BE2C (cell line): Measurements from ENCODE around the gene SYNGAP1.

Source experiments
- DNase-seq: peaks from one replicate; pipeline ENCODE4 v3.0.0-alpha.2; 2020
- H3K27me3 ChIP-seq: fragments of 250-450 bp; sonication (Bioruptor Pico); 2 replicates; pipeline ENCODE4 v1.5.1; 2020; ENCODE audit warnings: mild to moderate bottlenecking
- H3K36me3 ChIP-seq: fragments of 250-450 bp; sonication (Bioruptor Pico); 2 replicates; pipeline ENCODE4 v1.5.1; 2020; ENCODE audit warnings: mild to moderate bottlenecking
- H3K4me1 ChIP-seq: fragments of 250-450 bp; sonication (Bioruptor Pico); 2 replicates; pipeline ENCODE4 v1.5.1; 2020
- H3K4me3 ChIP-seq: 2 replicates; pipeline ENCODE4 v1.5.1; 2011; ENCODE audit warnings: low read depth, low read length
- H3K9me3 ChIP-seq: fragments of 250-450 bp; sonication (Bioruptor Pico); 2 replicates; pipeline ENCODE4 v1.5.1; 2020
- TF ChIP-seq, protein P1 (sequence below): IDR thresholded peaks from 2 replicates; pipeline ENCODE4 v1.5.1; 2012; ENCODE audit warnings: mild to moderate bottlenecking, low read depth, low read length

SYNGAP1 gene

DNA sequence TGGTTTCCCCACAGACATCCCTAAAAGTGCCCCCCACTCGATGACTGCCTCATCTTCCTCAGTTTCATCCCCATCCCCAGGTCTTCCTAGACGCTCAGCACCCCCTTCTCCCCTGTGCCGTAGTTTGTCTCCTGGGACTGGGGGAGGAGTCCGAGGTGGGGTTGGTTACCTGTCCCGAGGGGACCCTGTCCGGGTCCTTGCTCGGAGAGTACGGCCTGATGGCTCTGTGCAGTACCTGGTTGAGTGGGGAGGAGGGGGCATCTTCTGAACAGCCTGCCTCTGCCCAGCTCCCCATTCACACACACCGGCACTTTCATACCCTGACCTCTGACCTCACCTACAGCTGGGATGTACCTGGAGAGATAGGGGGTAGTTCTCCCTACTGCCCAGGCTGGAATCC is 4.0 kb upstream of the SYNGAP1 start:
- Histone ChIP-seq H3K36me3 (peaks cover 34% of the 10 kb centered on the region), H3K4me1 (peaks cover 9% of the 10 kb centered on the region), H3K27me3 (no peaks in the 10 kb centered on the region), H3K9me3 (no peaks in the 10 kb centered on the region), H3K4me3 (no peak overlapping the region)
- no peak for DNase-seq
- TF ChIP-seq, protein P1, sequence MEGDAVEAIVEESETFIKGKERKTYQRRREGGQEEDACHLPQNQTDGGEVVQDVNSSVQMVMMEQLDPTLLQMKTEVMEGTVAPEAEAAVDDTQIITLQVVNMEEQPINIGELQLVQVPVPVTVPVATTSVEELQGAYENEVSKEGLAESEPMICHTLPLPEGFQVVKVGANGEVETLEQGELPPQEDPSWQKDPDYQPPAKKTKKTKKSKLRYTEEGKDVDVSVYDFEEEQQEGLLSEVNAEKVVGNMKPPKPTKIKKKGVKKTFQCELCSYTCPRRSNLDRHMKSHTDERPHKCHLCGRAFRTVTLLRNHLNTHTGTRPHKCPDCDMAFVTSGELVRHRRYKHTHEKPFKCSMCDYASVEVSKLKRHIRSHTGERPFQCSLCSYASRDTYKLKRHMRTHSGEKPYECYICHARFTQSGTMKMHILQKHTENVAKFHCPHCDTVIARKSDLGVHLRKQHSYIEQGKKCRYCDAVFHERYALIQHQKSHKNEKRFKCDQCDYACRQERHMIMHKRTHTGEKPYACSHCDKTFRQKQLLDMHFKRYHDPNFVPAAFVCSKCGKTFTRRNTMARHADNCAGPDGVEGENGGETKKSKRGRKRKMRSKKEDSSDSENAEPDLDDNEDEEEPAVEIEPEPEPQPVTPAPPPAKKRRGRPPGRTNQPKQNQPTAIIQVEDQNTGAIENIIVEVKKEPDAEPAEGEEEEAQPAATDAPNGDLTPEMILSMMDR, result no peak

DNA sequence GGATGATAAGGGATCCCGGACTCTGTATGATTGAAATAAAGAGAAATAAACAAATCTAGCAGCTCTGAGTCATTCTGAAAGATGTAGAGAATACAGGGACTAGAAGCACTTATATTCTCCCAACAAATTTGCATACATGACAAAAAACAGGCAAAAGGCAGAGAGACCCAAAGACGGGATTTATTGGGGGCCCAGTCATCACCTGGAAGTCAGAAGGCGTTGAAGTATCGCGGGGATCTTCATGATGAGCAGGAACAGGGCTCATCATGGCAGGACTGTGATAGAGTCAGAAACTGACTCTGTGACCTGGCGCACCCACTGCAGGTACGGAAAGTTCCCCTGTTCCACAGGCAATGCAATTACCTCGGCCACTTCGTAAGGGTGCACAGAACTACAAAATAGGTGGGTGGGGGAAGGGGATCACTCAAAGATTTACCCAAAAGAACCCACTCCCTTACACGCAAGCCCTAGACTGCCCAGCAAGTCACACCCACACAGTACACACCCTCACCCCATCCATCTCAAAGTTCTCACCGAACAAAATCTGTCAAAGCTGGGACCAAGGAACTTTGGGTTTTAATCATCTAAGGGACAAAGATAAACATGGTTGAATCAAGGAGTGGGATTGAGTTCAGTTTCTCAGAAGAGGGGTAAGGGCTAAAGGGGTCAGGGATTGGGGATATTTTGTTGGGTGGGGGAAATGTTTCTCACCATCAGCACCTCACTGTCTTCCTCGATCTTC is 3.3 kb upstream of the SYNGAP1 start:
- Histone ChIP-seq H3K27me3 (no peaks in the 10 kb centered on the region), H3K4me1 (peaks cover 9% of the 10 kb centered on the region), H3K9me3 (no peaks in the 10 kb centered on the region), H3K36me3 (peaks cover 34% of the 10 kb centered on the region), H3K4me3 (peak overlapping the region; percentile 74)
- DNase-seq, result no peak
- TF ChIP-seq, protein P1, result no peak

DNA sequence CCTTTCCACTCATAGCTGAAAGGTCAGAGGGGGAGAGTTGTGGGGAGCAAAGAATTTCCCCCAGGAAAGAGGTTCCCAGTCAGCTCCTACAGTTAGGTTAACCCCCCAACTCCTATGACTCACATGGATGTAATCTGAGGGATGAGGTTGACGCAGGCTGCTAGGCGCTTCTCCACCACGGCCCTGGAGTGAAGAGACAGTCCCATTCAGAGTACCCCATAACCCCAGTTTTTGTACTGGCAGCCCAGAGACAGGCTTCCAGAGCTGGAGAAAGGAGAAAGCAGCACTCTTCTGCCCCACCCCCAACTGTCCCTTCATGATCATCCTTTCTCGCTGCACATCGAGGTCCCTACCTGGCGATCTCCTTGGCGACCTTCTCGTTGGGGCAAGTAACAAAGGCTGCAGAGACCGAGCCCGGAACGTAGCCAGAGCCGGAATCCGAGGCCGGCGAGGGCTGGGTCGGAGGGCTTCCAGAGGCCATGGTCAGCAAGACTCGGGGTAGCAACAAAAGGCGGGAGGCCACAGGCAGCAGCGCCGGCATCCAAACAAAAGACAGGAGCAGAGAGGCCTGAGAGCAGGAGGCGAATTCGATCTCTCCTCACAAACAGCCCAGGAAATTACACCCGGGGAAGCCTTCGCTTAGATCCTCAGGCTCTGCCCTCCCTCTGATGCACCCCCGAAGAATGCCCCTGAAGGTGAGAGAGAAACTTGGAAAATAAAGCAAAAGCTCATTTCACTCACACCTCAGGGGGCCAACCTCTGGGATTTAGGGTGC is 2.5 kb upstream of the SYNGAP1 start:
- TF ChIP-seq, protein P1, result no peak
- peak overlapping the region; percentile 74 for H3K4me3 ChIP-seq
- no peak for DNase-seq

DNA sequence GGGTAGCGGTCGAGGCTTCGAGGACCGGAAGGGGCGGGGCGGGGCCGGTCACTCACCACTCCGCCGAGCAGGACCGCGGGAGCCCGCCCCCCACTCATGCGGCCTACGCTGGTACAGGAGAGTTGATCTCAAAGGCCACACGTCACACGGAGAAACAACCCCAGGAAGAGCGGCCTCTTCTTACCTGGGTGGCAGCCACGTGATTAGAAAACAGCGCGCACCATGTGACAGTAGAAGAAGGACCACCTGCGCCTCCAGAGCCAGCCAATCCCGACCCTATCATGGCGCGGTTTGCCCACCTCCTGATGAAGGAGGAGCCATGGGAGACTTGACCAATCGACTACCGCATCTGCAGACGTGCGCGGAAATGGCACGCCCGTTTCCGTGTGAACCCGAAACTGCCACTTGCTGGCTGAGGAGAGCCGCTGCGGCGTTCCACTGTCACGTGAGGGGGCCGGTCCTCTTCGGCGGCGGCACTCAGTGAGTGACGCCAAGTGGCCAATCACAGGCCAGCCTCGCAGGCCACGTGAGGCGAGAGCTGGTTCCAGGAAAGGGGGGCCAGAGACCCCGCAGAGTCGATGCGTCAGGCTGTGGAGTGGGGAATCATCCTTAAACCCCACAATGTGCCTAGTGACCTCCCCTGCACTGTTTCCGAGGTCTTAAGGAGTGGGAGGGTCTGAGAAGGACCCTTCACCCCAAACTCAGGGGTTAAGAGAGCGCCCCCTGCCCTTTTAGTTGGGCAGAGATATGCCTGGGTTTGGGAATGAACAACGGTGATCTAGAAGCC is 1.8 kb upstream of the SYNGAP1 start, which contains the start of gene CUTA:
TSS of gene CUTA (minus strand) at position 205 of the 787 bp plus-strand sequence. CDS start at position 98, 107 bp downstream.
- H3K4me1 ChIP-seq, result peaks cover 9% of the 10 kb centered on the region
- DNase-seq, result peak; percentile 99
- TF ChIP-seq, protein P1, result peak; percentile 56
- H3K4me3 ChIP-seq, result peak within 1 kb of the TSS; percentile 74
- no peaks in the 10 kb centered on the region for H3K27me3 ChIP-seq
- peaks cover 30% of the 10 kb centered on the region for H3K36me3 ChIP-seq
- H3K9me3 ChIP-seq, result no peaks in the 10 kb centered on the region

More for the DNA sequence above, 2.5 kb upstream of the SYNGAP1 start:
- Histone ChIP-seq H3K4me1 (peaks cover 9% of the 10 kb centered on the region), H3K27me3 (no peaks in the 10 kb centered on the region), H3K9me3 (no peaks in the 10 kb centered on the region), H3K36me3 (peaks cover 34% of the 10 kb centered on the region)

DNA sequence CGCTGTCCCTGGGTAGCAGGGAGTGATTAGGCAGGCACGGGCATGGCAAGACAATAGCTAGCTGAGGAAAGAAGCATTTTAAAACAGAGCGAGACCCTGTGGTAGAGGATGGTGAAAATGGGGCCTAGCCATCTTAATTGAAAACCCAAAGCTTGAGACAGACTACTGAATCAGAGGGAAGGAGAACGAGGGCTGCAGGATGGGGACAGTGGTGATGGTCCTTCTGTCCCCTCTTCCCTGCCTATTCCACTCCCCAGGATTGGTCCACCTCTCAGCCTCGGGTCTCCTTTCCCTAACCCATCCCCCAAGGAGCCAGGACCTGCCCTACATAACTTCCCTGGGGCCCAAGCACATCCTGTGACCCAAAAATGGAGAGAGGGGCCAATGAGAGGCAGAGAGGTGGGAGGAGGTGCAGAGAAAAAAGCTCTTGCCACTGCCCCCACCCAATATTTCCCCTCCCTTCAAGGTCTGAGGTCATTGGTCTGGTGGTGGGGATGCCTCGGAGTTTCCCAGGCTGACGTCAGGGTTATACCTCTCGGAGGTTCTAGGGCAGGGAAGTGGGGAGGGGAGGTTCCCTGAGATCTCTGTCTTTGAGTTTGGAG is 1.1 kb upstream of the SYNGAP1 start:
- no peak for DNase-seq
- H3K9me3 ChIP-seq, result no peaks in the 10 kb centered on the region
- TF ChIP-seq, protein P1, result no peak
- H3K27me3 ChIP-seq, result no peaks in the 10 kb centered on the region
- H3K4me1 ChIP-seq, result peaks cover 9% of the 10 kb centered on the region
- H3K4me3 ChIP-seq, result peak overlapping the region; percentile 56
- H3K36me3 ChIP-seq, result peaks cover 26% of the 10 kb centered on the region
